Measurements from ENCODE around the gene PPARG.

DNA sequence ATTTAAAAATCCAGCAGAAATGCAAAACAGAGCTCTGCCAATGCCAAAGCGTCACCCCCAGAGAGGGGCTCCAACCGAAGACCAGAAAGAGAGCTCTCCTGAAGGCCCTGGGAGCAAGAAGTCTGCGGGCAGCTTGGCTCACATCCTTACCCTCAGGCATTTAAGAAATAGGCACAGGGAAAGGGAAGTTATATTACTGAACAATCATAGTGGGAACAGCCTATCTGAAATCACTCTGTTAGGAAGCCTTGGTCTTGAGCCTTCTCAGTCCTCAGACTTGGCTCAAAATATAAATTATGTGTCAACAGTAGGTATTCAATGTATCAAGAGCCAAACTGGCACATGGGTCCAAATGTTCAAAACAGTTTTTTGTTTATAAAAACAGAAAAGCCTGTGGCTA is 10.3 kb upstream of the PPARG start:
- TF ChIP-seq, protein P1, sequence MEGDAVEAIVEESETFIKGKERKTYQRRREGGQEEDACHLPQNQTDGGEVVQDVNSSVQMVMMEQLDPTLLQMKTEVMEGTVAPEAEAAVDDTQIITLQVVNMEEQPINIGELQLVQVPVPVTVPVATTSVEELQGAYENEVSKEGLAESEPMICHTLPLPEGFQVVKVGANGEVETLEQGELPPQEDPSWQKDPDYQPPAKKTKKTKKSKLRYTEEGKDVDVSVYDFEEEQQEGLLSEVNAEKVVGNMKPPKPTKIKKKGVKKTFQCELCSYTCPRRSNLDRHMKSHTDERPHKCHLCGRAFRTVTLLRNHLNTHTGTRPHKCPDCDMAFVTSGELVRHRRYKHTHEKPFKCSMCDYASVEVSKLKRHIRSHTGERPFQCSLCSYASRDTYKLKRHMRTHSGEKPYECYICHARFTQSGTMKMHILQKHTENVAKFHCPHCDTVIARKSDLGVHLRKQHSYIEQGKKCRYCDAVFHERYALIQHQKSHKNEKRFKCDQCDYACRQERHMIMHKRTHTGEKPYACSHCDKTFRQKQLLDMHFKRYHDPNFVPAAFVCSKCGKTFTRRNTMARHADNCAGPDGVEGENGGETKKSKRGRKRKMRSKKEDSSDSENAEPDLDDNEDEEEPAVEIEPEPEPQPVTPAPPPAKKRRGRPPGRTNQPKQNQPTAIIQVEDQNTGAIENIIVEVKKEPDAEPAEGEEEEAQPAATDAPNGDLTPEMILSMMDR (IDR thresholded peaks at IDR 0.05; ENCODE audit: extremely low read depth in 1 of 2, insufficient read depth in 1 of 2, low read depth in 1 of 2, low read length in 2 of 2) = no peak
- TF ChIP-seq GATA2 (IDR thresholded peaks at IDR 0.05; ENCODE audit: insufficient read depth, insufficient read length, low read depth, low read length) (no peak), EZH2 (IDR thresholded peaks at IDR 0.05; ENCODE audit: borderline replicate concordance, low read depth, low read length, severe bottlenecking) (no peak), POLR2A (IDR thresholded peaks at IDR 0.05; ENCODE audit: low read depth, low read length) (no peak)

All from endothelial cell of umbilical vein (primary cell).